ENCODE results near the gene ANKRD13A. TPM values are rescaled to one million over a fixed set of nuclear protein-coding genes. Genes with fewer than 3 reads are reported as not detected.

Gene ANKRD13A
- total RNA-seq, 1 experiment from 2014 or later, result 118 TPM

- Histone ChIP-seq H3K9ac (ENCODE audit: low read length) (no peak overlapping the region), H3K4me3 (ENCODE audit: low read length) (no peak overlapping the region), H3F3A (ENCODE audit: low read length, unreplicated experiment) (no peaks in the 10 kb centered on the region), H3K79me2 (ENCODE audit: low read length) (peaks cover 61% of the 10 kb centered on the region), H3K4me1 (ENCODE audit: insufficient read depth, low read length) (no peaks in the 10 kb centered on the region), H4K20me1 (ENCODE audit: low read length) (no peaks in the 10 kb centered on the region), H3K9me3 (ENCODE audit: low read length) (no peaks in the 10 kb centered on the region), H3K9me2 (replicated peaks; ENCODE audit: low read length) (no peaks in the 10 kb centered on the region), H2AFZ (ENCODE audit: low read length) (no peak overlapping the region), H3K36me3 (ENCODE audit: low read depth, low read length) (peaks cover 19% of the 10 kb centered on the region), H3K27ac (ENCODE audit: low read length) (no peak overlapping the region), H3K27me3 (ENCODE audit: low read length) (no peaks in the 10 kb centered on the region), H3K4me2 (ENCODE audit: low read length) (no peak overlapping the region)
- no TSS peak for BruUV-seq (replicated peaks)
- no peak for ATAC-seq
- no peak for TF ChIP-seq CTCF (conservative IDR thresholded peaks at IDR 0.05; ENCODE audit: low read depth, low read length)
- no peak for TF ChIP-seq EZH2 (IDR thresholded peaks at IDR 0.05; ENCODE audit: low read length, unreplicated experiment)
- no peak for TF ChIP-seq EZH2phosphoT487 (IDR thresholded peaks at IDR 0.05; ENCODE audit: borderline replicate concordance, low read length)
- intact Hi-C loops (cut with micrococcal nuclease), result no loop called here
- DNase-seq, result no peak
- POLR2A ChIA-PET (ENCODE audit: unreplicated experiment), result no interaction called here
- CTCF ChIA-PET, result no interaction called here
These were observed 11.9 kb downstream of the ANKRD13A start for GRCh38 chr12:110010853-110011723.

GRCh38 chr12:110012137-110012536 is 12.9 kb downstream of the ANKRD13A start:
- Histone ChIP-seq H4K20me1 (ENCODE audit: low read length) (no peaks in the 10 kb centered on the region), H3K9ac (ENCODE audit: low read length) (no peak overlapping the region), H3K36me3 (ENCODE audit: low read depth, low read length) (peaks cover 19% of the 10 kb centered on the region), H3F3A (ENCODE audit: low read length, unreplicated experiment) (no peaks in the 10 kb centered on the region), H3K79me2 (ENCODE audit: low read length) (peaks cover 50% of the 10 kb centered on the region), H2AFZ (ENCODE audit: low read length) (no peak overlapping the region), H3K27ac (ENCODE audit: low read length) (no peak overlapping the region), H3K27me3 (ENCODE audit: low read length) (no peaks in the 10 kb centered on the region), H3K4me3 (ENCODE audit: low read length) (no peak overlapping the region), H3K9me2 (replicated peaks; ENCODE audit: low read length) (no peaks in the 10 kb centered on the region), H3K4me2 (ENCODE audit: low read length) (no peak overlapping the region), H3K9me3 (ENCODE audit: low read length) (no peaks in the 10 kb centered on the region), H3K4me1 (ENCODE audit: insufficient read depth, low read length) (no peaks in the 10 kb centered on the region)
- ChIA-PET POLR2A (ENCODE audit: unreplicated experiment) (no interaction called here), CTCF (no interaction called here)
- ATAC-seq (no peak), DNase-seq (no peak)
- TF ChIP-seq CTCF (conservative IDR thresholded peaks at IDR 0.05; ENCODE audit: low read depth, low read length) (no peak), EZH2 (IDR thresholded peaks at IDR 0.05; ENCODE audit: low read length, unreplicated experiment) (no peak), EZH2phosphoT487 (IDR thresholded peaks at IDR 0.05; ENCODE audit: borderline replicate concordance, low read length) (no peak)
- no TSS peak for BruUV-seq (replicated peaks)
- intact Hi-C loops (cut with micrococcal nuclease), result no loop called here

- no peaks in the 10 kb centered on the region for H3K27me3 ChIP-seq (ENCODE audit: low read length)
- H3K36me3 ChIP-seq (ENCODE audit: low read depth, low read length), result peaks cover 23% of the 10 kb centered on the region
- H3K9me3 ChIP-seq (ENCODE audit: low read length), result no peaks in the 10 kb centered on the region
- no peak overlapping the region for H3K4me2 ChIP-seq (ENCODE audit: low read length)
- H3K27ac ChIP-seq (ENCODE audit: low read length), result no peak overlapping the region
- H3K4me3 ChIP-seq (ENCODE audit: low read length), result no peak overlapping the region
- ChIA-PET POLR2A (ENCODE audit: unreplicated experiment) (no interaction called here), CTCF (no interaction called here)
- intact Hi-C loops (cut with micrococcal nuclease), result no loop called here
- DNase-seq (no peak), ATAC-seq (no peak)
- no peaks in the 10 kb centered on the region for H4K20me1 ChIP-seq (ENCODE audit: low read length)
- BruUV-seq (replicated peaks), result no TSS peak
- TF ChIP-seq EZH2 (IDR thresholded peaks at IDR 0.05; ENCODE audit: low read length, unreplicated experiment) (no peak), EZH2phosphoT487 (IDR thresholded peaks at IDR 0.05; ENCODE audit: borderline replicate concordance, low read length) (no peak), CTCF (conservative IDR thresholded peaks at IDR 0.05; ENCODE audit: low read depth, low read length) (no peak)
- H3K4me1 ChIP-seq (ENCODE audit: insufficient read depth, low read length), result no peaks in the 10 kb centered on the region
- no peak overlapping the region for H3K9ac ChIP-seq (ENCODE audit: low read length)
- no peaks in the 10 kb centered on the region for H3F3A ChIP-seq (ENCODE audit: low read length, unreplicated experiment)
- H2AFZ ChIP-seq (ENCODE audit: low read length), result no peak overlapping the region
- H3K9me2 ChIP-seq (replicated peaks; ENCODE audit: low read length), result no peaks in the 10 kb centered on the region
- peaks cover 45% of the 10 kb centered on the region for H3K79me2 ChIP-seq (ENCODE audit: low read length)
These were observed 13.4 kb downstream of the ANKRD13A start for GRCh38 chr12:110012659-110013058.
